Adrenal gland (tissue), 5 donors: ENCODE measurements around the gene FGD6.

Source experiments
- POLR2A ChIP-seq, 2 donors: fragments of 450-650 bp; IDR thresholded peaks; one replicate each; pipeline ENCODE4 v1.6.1; 2017; ENCODE audit warnings: antibody characterized with exemption in 2 of 2, mild to moderate bottlenecking in 2 of 2, moderate library complexity in 1 of 2
- TF ChIP-seq, protein P1 (sequence below), 6 experiments: fragments of 450-650 bp in 4 of 6; fragments of 200-600 bp in 2 of 6; sonication (generic) in 1 of 6; IDR thresholded peaks; 1 replicate in 5 of 6; 2 replicates in 1 of 6; pipeline versions ENCODE4 v1.5.1 to v1.8.0; 2016 to 2021; ENCODE audit warnings: antibody characterized with exemption in 6 of 6, mild to moderate bottlenecking in 2 of 6, moderate library complexity in 1 of 6
- donor health status: DM: no; HTN: no; CAD: no.

- TF ChIP-seq, protein P1, sequence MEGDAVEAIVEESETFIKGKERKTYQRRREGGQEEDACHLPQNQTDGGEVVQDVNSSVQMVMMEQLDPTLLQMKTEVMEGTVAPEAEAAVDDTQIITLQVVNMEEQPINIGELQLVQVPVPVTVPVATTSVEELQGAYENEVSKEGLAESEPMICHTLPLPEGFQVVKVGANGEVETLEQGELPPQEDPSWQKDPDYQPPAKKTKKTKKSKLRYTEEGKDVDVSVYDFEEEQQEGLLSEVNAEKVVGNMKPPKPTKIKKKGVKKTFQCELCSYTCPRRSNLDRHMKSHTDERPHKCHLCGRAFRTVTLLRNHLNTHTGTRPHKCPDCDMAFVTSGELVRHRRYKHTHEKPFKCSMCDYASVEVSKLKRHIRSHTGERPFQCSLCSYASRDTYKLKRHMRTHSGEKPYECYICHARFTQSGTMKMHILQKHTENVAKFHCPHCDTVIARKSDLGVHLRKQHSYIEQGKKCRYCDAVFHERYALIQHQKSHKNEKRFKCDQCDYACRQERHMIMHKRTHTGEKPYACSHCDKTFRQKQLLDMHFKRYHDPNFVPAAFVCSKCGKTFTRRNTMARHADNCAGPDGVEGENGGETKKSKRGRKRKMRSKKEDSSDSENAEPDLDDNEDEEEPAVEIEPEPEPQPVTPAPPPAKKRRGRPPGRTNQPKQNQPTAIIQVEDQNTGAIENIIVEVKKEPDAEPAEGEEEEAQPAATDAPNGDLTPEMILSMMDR (IDR thresholded peaks at IDR 0.05), result no peak
- TF ChIP-seq POLR2A (IDR thresholded peaks at IDR 0.05), result no peak
Measured at GRCh38 chr12:95055057-95055456, 162.2 kb downstream of the FGD6 start.
